HG02852 (cell line): ENCODE results near the gene ZNF124.
"Not testable (repeated sequence)": the region's sequence is repeated elsewhere in the genome, so short reads cannot be mapped to it uniquely, and the experiment has no call there.

Experiments
- ATAC-seq: cut with Tn5 transposase; IDR thresholded peaks from one replicate; pipeline ENCODE4 v1.9.1; 2021; ENCODE audit warnings: mild to moderate bottlenecking, moderate library complexity; ENCODE audit not compliant: unreplicated experiment

Gene ZNF124

DNA sequence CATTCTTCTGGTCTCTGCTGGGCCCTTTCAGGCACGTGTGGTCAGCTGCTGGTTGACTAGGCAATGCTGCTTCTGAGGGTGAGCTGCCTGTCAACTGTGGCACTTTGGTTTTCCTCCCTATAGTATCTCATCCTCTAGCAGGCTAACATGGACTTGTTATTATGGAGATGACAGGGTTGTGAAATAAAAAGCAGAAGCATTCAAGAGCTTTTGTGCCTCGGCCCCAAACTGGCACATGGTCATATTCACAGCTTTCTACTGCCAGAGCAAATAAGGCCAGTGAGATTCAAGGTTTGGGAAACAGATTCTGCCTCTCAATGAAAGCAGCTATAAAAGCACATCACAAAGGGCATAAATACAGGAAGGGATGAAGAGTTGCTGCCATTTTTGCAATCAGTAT is 1.6 kb upstream of the ZNF124 start:
- ATAC-seq: no peak

DNA sequence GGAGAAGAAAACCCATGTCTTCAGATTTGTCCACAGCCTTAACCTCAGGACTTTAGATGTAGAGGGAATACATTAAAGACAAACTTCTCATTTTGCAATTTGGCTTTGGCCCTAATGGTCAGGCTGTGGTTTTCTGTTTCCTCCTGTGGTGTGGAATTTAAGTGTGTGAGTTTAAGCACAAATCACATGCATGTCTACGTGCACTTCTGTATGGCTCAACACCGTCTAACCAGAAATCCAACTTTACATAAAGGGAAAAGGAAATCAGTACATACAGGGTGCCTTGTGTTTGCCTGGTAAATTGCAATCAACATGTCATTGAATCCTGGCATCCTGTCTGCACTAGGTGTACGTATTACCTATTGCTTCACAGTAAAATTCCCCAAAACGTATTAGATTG is 1.2 kb upstream of the ZNF124 start:
- no peak for ATAC-seq

DNA sequence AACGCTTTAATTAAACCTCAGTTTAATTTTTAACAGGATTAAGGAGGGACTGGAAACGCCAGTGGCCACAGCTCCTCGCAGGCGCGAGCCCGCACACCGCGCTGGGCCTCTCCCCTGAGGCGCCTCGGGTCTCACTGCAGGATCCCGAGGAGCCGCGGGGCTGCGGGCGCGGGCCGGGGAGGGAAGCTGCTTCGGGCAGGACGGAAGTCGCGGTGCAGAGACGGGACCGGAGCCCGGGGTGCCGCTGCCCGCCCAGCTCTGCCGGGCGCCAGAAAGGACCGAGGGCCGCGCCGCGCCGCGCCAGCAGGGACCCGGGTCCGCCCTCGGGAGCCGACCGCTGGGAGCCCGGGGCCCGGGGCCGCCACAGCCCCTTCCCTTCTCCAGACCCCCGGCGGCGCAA is 377 bp downstream of the ZNF124 start:
- peak; percentile 58 for ATAC-seq

DNA sequence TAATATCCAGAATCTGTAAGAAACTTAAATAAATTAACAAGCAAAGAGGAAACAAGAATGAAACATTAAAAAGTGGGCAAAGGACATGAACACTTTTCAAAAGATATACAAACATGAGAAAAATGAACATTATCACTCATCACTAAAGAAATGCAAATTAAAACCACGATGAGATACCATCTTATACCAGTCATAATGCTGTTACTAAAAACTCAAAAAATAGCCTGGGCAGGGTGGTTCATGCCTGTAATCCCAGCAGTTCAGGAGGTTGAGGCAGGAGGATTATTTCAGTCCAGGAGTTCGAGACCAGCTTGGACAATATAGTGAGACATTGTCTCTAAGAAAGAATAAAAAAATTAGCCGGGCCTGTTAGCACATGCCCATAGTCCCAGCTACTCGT is 6.1 kb downstream of the ZNF124 start:
- no peak for ATAC-seq

DNA sequence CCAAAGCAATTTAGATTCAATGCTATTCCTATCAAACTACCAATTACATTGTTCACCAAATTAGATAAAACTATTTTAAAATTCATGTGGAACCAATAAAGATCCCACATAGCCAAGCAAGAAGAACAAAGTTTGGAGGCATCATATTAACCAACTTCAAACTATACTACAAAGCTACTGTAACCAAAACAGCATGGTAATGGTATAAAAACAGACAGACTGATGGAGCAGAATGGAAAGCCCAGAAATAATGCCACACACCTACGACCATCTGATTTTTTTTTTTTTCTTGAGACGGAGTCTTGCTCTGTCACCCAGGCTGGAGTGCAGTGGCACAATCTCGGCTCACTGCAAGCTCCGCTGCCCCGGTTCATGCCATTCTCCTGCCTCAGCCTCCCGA is 7.1 kb downstream of the ZNF124 start:
- ATAC-seq: no peak

DNA sequence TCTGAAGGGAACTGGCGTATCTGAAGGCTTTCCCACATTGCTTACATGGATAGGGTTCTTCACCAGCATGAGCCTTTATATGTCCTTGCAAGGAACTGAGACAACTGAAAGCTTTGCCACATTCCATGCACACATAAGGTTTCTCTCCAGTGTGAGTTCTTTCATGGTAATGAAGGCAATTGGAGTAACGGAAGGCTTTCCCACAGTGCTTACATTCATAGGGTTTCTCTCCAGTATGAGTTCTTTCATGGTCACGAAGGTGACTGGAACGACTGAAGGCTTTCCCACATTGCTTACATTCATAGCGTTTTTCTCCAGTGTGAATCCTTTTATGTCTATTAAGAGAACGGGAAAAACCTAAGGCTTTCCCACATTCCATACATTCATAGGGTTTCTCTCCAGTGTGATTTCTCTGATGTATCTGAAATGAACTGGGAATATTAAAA is 15.0 kb downstream of the ZNF124 start:
- no peak for ATAC-seq

DNA sequence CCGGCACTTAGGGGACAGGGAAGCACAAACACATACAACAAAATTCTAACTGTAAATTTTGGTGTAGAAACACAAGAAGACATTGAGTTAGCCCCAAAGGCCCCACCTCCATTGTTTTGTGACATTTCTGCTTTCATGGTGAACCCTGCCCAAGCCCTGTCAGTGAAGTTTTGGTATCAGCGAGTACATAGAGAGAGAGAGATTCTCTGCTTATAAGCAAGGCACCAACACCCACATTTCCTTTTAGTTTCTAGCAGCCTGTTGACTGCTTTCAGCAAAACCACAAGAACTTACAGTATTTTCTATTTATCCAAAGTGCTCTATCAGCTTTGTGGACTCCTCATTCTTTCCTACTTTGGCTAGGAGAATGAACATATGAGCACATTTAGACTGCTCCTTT is 24.0 kb downstream of the ZNF124 start:
- ATAC-seq: no peak

DNA sequence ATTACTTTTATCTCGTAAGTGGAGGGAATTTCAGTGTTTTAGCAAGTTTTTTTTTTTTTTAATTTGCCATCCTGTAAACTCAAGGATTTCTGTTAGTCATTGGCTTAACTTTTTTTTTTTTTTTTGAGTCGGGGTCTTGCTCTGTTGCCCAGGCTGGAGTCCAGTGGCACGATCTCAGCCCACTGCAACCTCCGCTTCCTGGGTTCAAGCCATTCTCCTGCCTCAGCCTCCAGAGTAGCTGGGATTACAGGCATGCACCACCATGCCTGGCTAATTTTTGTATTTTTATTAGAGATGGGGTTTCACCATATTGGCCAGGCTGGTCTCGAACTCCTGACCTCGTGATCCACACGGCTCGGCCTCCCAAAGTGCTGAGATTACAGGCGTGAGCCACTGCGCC is 24.7 kb downstream of the ZNF124 start:
- not testable (repeated sequence) for ATAC-seq

DNA sequence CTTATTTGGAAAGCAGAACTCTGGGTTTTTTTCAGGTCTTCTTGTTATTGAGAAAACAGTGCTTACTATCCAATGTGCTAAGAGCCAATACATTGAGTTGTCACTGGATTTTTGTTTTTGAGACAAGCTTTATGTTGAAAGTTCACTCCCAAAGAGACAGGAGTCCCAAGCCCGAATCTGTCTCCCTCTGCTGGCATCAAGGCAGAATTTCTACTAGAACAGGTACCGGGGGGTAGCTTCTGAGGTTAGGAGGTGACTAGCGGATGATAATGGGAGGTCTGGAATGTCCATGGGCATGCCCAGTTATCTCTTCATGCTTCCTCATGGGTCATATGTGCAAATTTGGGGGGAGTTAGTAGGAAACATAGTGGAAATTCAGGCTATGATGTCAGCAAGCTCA is 25.1 kb downstream of the ZNF124 start:
- ATAC-seq: no peak

DNA sequence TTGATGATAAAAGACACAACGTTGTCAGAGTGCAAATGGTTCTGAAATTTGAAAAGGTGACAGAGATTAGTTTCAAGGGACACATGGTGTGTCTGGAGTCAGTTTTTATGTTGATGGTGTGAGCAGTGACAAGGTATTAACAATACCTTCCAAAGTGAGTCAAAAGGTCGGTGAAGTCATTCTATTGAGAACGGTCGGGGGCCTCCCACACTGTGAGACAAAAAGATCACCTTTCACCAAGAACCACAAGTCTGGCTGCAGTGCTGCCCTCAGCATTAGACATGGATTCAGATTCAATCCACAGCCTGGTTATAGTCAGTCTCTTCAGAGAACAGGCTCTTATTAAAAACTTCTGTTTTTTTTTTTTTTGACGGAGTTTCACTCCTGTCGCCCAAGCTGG is 26.5 kb downstream of the ZNF124 start:
- ATAC-seq: no peak

DNA sequence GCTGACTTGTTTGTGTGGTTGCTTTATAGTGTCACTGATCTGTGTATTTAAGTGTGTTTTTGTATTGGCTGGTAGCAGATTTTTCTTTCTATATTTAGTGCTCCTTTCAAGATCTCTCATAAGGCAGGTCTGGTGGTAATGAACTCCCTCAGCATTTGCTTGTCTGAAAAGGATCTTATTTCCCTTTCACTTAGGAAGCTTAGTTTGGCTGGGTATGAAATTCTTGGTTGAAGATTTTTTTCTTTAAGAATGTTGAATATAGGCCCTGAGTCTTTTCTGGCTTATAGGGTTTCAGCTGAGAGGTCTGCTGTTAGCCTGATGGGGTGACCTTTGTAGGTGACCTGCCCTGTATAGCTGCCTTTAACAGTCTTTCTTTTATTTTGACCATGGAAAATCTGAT is 32.3 kb downstream of the ZNF124 start:
- ATAC-seq: not testable (repeated sequence)

DNA sequence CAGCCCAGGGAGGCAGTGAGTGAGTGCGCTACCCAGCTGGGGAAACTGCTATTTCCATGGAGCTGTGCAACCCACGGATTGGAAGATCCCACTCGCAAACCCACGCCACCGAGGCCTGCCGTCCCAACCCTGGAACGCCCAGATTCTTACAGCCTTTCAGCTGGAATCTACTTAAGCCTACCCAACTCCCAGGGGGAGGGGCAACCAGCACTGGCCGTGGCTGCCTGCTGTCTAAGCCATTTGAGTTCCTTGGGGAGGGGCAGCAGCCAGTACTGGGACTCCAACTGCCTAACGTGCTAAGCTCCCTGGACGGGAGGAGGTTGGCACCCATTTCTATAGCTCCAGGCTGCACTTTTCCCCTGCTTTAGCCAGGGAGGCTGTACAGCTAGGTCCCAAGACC is 40.6 kb downstream of the ZNF124 start:
- no peak for ATAC-seq

DNA sequence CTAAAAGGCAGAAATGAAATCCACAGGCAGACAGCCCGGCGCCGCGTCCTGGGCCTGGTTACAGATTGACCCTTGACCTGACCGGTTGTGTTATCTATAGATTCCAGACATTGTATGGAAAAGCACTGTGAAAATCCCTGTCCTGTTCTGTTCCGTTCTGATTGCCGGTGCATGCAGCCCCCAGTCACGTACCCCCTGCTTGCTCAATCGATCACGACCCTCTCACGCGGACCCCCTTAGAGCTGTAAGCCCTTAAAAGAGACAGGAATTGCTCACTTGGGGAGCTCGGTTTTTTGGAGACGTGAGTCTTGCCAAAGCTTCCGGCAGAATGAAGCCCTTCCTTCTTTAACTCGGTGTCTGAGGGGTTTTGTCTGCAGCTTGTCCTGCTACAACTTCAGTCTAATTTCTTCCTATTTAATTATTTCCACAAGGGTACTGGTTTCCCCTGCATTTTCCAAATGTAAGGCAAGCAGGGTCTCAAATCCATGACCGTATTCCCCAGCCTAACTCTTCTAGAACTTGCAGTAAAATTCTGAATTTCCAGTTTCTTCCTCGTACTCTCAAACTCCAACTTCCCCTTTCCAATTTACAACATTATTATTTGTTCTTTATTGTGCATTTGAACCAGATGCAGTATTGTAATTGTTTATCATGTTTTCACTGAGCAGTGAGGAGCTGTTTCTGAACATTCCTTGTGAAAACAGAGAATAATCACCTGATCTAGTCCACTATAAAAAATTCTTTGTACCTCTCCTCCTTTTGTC is 44.1 kb downstream of the ZNF124 start:
- ATAC-seq: not testable (repeated sequence)

DNA sequence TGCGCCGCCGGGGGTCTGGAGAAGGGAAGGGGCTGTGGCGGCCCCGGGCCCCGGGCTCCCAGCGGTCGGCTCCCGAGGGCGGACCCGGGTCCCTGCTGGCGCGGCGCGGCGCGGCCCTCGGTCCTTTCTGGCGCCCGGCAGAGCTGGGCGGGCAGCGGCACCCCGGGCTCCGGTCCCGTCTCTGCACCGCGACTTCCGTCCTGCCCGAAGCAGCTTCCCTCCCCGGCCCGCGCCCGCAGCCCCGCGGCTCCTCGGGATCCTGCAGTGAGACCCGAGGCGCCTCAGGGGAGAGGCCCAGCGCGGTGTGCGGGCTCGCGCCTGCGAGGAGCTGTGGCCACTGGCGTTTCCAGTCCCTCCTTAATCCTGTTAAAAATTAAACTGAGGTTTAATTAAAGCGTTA is 45.2 kb downstream of the ZNF124 start:
- ATAC-seq: peak; percentile 64

DNA sequence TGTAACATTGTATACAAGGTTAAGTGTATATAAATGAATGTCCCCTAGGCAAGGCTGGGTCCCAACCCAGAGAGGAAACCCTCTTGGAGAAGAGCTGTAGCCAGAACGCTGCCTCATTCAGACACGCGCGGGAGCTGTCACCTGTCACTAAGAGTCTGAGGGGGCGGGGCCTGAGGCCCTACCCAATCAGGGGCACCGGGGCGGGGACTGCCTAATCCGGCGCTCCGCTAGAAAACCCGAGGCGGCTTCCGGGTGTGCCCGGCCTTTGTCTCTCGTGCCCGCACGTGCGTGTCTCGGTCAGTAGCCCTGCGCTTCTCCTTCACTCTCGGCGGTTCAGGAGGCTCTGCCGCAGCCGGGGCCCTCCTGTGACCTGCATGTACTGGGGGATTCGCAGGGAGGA is 45.7 kb downstream of the ZNF124 start:
- peak; percentile 99 for ATAC-seq

DNA sequence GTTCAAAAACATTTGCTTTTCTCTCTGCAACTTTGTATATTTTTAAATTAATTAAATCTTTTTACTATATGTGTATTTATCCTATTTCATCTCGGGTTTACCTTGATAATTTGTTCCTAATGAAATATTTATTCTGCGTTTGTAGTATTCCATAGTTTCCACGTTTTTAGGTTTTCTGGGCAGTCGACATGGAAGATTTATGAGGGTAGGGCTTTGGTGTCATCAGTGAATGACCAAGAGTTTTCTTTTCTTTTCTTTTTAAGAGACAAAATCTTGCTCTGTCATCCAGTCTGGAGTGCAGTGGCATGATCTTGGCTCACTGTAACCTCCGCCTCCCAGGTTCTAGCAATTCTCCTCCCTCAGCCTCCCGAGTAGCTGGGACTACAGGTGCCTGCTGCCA is 50.4 kb downstream of the ZNF124 start:
- no peak for ATAC-seq

DNA sequence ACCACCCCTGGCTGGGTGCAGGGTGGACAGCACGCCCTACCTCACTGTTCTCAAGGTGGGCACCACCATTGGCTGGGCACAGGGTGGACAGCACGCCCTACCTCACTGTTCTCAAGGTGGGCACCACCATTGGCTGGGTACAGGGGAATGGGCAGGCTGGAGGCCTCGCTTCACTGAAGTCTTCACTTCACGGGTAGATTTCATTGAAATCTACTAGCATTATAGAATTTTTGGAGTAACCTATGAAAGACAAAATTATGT is 51.5 kb downstream of the ZNF124 start:
- not testable (repeated sequence) for ATAC-seq

DNA sequence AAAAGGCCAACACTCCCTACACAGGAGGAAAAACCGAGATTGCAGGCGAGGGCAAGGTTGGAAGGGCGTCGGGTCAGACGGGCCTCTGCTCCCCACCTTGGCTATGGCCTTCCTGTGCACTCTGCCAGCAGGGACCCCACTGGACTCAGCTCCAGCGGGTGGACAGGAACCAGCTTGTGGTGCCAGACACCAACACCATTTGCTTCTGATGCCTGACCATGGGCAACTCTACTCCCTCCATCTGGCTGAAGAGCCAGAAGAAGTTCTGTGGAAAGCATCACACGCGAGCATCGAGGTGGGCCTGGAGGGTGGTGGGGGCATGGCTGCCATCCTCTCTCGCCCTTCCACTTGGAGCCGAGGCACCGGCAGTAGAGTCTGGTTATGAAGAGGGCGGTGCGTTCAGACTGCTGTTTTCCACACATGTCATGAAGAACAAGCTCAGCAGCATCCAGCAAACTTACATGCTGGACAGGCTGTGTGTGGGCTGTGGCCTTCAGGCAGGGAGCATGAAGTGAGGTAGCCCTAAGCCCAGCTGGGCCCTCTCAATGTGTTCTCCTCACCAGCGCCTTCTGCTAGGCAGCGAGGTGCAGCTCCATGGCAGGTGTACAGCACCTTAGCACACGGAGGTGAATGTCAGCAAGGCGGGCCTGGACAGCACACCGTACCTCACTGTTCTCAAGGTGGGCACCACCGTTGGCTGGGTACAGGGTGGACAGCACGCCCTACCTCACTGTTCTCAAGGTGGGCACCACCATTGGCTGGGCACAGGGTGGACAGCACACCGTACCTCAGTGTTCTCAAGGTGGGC is 52.0 kb downstream of the ZNF124 start:
- no peak for ATAC-seq

DNA sequence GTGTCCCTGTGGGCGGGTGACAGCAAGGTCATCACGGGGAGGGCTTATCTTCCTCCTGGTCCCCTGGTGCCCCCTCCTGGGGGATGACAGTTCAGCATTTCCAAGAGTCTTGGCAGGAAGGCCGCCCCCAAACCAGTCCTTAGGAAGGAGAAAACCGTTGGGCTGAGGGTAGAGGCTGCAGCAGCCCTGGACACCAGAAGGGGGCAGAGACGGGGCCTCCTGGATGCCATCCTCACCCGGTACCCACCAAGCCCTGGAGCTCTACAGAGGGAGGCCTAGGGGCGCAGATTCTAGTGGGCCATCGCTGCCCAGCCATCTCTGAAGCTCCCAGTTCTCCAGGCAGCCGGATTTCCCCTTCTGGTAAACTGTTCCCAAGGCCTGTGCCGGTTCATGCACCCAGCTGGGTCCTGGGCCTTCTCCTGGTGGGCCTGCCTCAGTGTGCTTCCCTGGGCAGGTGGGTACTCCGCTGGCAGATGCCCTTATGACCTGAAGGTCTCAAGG is 52.8 kb downstream of the ZNF124 start:
- no peak for ATAC-seq

DNA sequence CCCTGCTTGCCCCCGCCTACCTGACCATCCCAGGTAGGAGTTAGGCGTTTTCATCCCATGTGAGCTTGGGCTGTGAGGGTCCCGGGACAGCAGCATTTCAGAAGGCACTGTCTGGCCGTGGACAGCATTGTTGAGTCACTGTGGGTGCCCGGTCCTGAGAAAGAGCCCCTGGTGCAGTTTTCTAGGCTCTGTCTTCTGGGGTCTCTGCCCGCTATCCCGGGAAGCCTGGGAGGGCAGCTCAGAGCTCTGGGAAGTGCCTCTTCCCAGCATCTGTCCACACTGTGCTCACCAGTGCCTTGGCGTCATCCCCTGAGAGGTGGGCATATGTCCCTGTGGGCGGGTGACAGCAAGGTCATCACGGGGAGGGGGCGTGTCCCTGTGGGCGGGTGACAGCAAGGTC is 56.3 kb downstream of the ZNF124 start:
- ATAC-seq: no peak

DNA sequence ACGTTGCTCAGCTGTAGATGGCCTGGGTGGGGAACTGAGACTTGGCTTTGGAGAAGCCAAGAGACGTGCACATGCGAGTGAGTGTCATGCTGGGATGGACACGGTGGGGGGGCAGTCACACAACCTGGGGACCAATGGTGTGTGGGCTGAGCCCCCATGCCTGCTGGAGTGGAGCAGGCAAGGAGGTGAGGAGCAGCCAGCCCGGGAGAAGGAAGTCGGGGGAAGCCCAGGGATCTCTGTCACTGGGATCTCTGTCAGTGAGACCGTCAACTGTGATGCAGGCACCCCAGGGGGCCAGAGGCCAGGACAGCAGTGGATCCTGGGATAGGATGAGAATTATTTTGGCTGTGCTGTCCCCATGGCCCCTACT is 56.7 kb downstream of the ZNF124 start:
- ATAC-seq: no peak

DNA sequence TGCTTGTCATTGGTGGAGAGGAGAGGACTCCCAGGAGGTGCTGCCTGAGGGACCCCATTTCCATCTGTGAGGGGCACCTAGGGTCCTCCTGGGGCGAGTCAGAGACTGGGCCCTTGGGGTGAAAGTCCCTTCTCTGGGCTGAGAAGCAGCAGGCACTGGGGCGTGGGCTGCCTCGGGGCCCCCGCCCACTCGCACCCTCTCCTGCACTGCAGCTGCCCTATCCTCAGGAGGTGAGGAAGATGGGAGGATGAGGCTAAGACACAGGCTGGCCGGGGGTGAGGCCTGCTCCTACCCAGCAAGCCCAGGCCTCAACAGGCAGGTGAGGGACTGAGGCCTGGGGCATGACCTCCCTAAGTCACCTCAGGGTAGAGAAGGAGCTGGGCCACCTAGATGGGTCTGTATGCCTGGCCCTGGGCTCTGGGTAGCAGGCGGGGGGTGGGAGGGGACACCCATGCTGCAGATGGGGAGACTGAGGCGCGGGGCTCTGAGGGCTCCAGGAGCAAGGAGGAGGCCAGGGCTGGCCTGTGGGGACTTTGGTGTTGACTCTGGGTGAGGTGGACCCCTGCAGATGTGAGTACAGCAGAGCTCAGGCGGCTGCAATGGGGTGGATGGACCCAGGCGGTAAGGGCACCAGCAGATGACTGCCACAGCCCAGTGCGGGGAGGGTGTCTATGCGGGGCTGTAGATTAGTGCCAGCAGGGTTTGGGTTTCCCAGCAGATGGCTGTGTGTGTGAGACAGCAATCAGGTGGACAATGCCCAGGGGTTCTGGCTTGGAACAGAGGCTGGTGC is 57.3 kb downstream of the ZNF124 start:
- no peak for ATAC-seq
